H9 (cell line): ENCODE measurements around the gene ITPRID2. TPM values are rescaled to one million over a fixed set of nuclear protein-coding genes. Genes with fewer than 3 reads are reported as not detected.

Source experiments
- DNase-seq: peaks from one replicate; pipeline ENCODE4 v3.0.0-alpha.2; 2017
- H2AFZ ChIP-seq: one replicate; pipeline ENCODE4 v1.6.1; 2013; ENCODE audit warnings: mild to moderate bottlenecking, low read length, control low read depth, moderate library complexity
- H2AK5ac ChIP-seq: 2 replicates; pipeline ENCODE4 v1.6.1; 2013; ENCODE audit warnings: low read length, control low read depth, mixed read lengths; ENCODE audit not compliant: insufficient read length
- H2BK120ac ChIP-seq: one replicate; pipeline ENCODE4 v1.6.1; 2013; ENCODE audit warnings: low read depth, mild to moderate bottlenecking, low read length, control low read depth, inconsistent platforms; ENCODE audit not compliant: poor library complexity, severe bottlenecking
- H2BK12ac ChIP-seq: 2 replicates; pipeline ENCODE4 v1.6.1; 2013; ENCODE audit warnings: low read length, control low read depth, mixed read lengths, low read depth; ENCODE audit not compliant: insufficient read length
- H2BK15ac ChIP-seq: 2 replicates; pipeline ENCODE4 v1.6.1; 2013; ENCODE audit warnings: low read depth, low read length, control low read depth
- H2BK20ac ChIP-seq: one replicate; pipeline ENCODE4 v1.6.1; 2013; ENCODE audit warnings: low read depth, mild to moderate bottlenecking, low read length, control low read depth, inconsistent platforms; ENCODE audit not compliant: poor library complexity, severe bottlenecking
- H2BK5ac ChIP-seq: 2 replicates; pipeline ENCODE4 v1.6.1; 2013; ENCODE audit warnings: low read length, control low read depth, mixed read lengths; ENCODE audit not compliant: insufficient read length
- H3K14ac ChIP-seq: 2 replicates; pipeline ENCODE4 v1.6.1; 2013; ENCODE audit warnings: low read length, control low read depth; ENCODE audit not compliant: insufficient read depth
- H3K18ac ChIP-seq: 2 replicates; pipeline ENCODE4 v1.6.1; 2013; ENCODE audit warnings: low read depth, mild to moderate bottlenecking, mixed read lengths, low read length, control low read depth; ENCODE audit not compliant: insufficient read length
- H3K23ac ChIP-seq: 2 replicates; pipeline ENCODE4 v1.6.1; 2013; ENCODE audit warnings: low read length, control low read depth, mixed read lengths, low read depth; ENCODE audit not compliant: insufficient read length
- H3K23me2 ChIP-seq: 2 replicates; pipeline ENCODE4 v1.6.1; 2013; ENCODE audit warnings: low read depth, mild to moderate bottlenecking, mixed read lengths, low read length, control low read depth; ENCODE audit not compliant: insufficient read length, poor library complexity, severe bottlenecking
- H3K27ac ChIP-seq: 2 replicates; pipeline ENCODE4 v1.5.1; 2013; ENCODE audit warnings: low read length, control low read depth, mixed read lengths, low read depth; ENCODE audit not compliant: insufficient read length
- H3K27me3 ChIP-seq: 2 replicates; pipeline ENCODE4 v1.6.1; 2013; ENCODE audit warnings: low read length, control low read depth, inconsistent platforms; ENCODE audit not compliant: insufficient read depth
- H3K4ac ChIP-seq: 2 replicates; pipeline ENCODE4 v1.6.1; 2013; ENCODE audit warnings: low read depth, mild to moderate bottlenecking, control low read depth, inconsistent platforms, low read length, moderate library complexity
- H3K4me1 ChIP-seq: 2 replicates; pipeline ENCODE4 v1.6.1; 2013; ENCODE audit warnings: low read length, control low read depth, inconsistent platforms; ENCODE audit not compliant: insufficient read depth
- H3K4me2 ChIP-seq: 2 replicates; pipeline ENCODE4 v1.6.1; 2013; ENCODE audit warnings: low read length, control low read depth, mixed read lengths; ENCODE audit not compliant: insufficient read length, insufficient read depth
- H3K56ac ChIP-seq: 2 replicates; pipeline ENCODE4 v1.6.1; 2013; ENCODE audit warnings: low read depth, mild to moderate bottlenecking, mixed read lengths, low read length, control low read depth; ENCODE audit not compliant: insufficient read length
- H3K79me1 ChIP-seq: 2 replicates; pipeline ENCODE4 v1.6.1; 2013; ENCODE audit warnings: low read depth, mild to moderate bottlenecking, moderate library complexity, low read length, control low read depth, inconsistent platforms; ENCODE audit not compliant: insufficient read depth, poor library complexity, severe bottlenecking
- H3K79me2 ChIP-seq: 2 replicates; pipeline ENCODE4 v1.6.1; 2013; ENCODE audit warnings: low read length, control low read depth, inconsistent platforms; ENCODE audit not compliant: insufficient read depth
- H3K9ac ChIP-seq: 2 replicates; pipeline ENCODE4 v1.6.1; 2013; ENCODE audit warnings: low read length, control low read depth, mixed read lengths; ENCODE audit not compliant: insufficient read length; ENCODE audit errors: extremely low read depth
- H3K9me3 ChIP-seq: one replicate; pipeline ENCODE4 v1.6.1; 2013; ENCODE audit warnings: low read depth, low read length, inconsistent platforms; ENCODE audit not compliant: control insufficient read depth
- H3T11ph ChIP-seq: one replicate; pipeline ENCODE4 v1.6.1; 2013; ENCODE audit warnings: mild to moderate bottlenecking, low read length, control low read depth, inconsistent platforms
- H4K20me1 ChIP-seq: one replicate; pipeline ENCODE4 v1.6.1; 2013; ENCODE audit not compliant: control insufficient read depth, insufficient read length, insufficient read depth
- H4K5ac ChIP-seq: 2 replicates; pipeline ENCODE4 v1.6.1; 2013; ENCODE audit warnings: low read depth, mild to moderate bottlenecking, mixed read lengths, low read length, control low read depth; ENCODE audit not compliant: insufficient read length
- H4K8ac ChIP-seq: replicated peaks from 2 replicates; pipeline ENCODE4 v1.6.1; 2013; ENCODE audit warnings: low read length, control low read depth, mixed read lengths, low read depth; ENCODE audit not compliant: insufficient read length
- H4K91ac ChIP-seq: 2 replicates; pipeline ENCODE4 v1.6.1; 2013; ENCODE audit warnings: low read depth, mild to moderate bottlenecking, moderate library complexity, mixed read lengths, low read length, control low read depth; ENCODE audit not compliant: insufficient read length
- H3K27ac Mint-ChIP-seq, 3 experiments: 2 replicates in 2 of 3; 3 replicates in 1 of 3; pipeline ENCODE4 v1.8.0; 2020 to 2021; ENCODE audit warnings: mixed read lengths in 3 of 3, mild to moderate bottlenecking in 1 of 3, moderate library complexity in 1 of 3
- H3K27me3 Mint-ChIP-seq: 2 replicates; pipeline ENCODE4 v1.8.0; 2021; ENCODE audit warnings: low read depth, mild to moderate bottlenecking, moderate library complexity, mixed read lengths
- H3K36me3 Mint-ChIP-seq, 3 experiments: 2 replicates in 2 of 3; 3 replicates in 1 of 3; pipeline ENCODE4 v1.8.0; 2020 to 2021; ENCODE audit warnings: low read depth in 3 of 3, mixed read lengths in 3 of 3; ENCODE audit not compliant: insufficient read depth in 1 of 3
- H3K4me1 Mint-ChIP-seq, 2 experiments: 2 replicates each; pipeline ENCODE4 v1.8.0; 2020; ENCODE audit warnings: mixed read lengths in 2 of 2
- H3K4me3 Mint-ChIP-seq, 2 experiments: 2 replicates in 1 of 2; 3 replicates in 1 of 2; pipeline ENCODE4 v1.8.0; 2020 to 2021; ENCODE audit warnings: mild to moderate bottlenecking in 2 of 2, mixed read lengths in 2 of 2, moderate library complexity in 1 of 2
- H3K9me3 Mint-ChIP-seq, 2 experiments: 2 replicates in 1 of 2; 3 replicates in 1 of 2; pipeline ENCODE4 v1.8.0; 2020; ENCODE audit warnings: mild to moderate bottlenecking in 2 of 2, mixed read lengths in 2 of 2, moderate library complexity in 1 of 2
- CTCF ChIP-seq: fragments of 200-600 bp; sonication (generic); conservative IDR thresholded peaks from 3 replicates; pipeline ENCODE4 v1.8.0; 2021; ENCODE audit warnings: antibody characterized with exemption, mild to moderate bottlenecking
- WGBS: extraction: QIAGEN DNeasy Blood & Tissue Kit; methylation state at CpG from one replicate; pipeline ENCODE4 v1.1.7; 2013; ENCODE audit warnings: missing lambda C conversion rate, low lambda C conversion rate, mixed read lengths; ENCODE audit not compliant: insufficient read length; ENCODE audit errors: extremely low coverage; 5-methylcytosine and 5-hydroxymethylcytosine counted together
- total RNA-seq: library from RNA; stranded (reverse); gene quantifications from 2 replicates; pipeline ENCODE4 v1.2.1, GENCODE V29; 2021

The ITPRID2 gene
- total RNA-seq, 1 experiment from 2014 or later, result 12.0 TPM

- no peak overlapping the region for H3T11ph ChIP-seq
- H3K27ac Mint-ChIP-seq, result no peak overlapping the region
Measured at GRCh38 chr2:181904022-181904632, 12.6 kb downstream of the ITPRID2 start.

More at GRCh38 chr2:181904022-181904632, 12.6 kb downstream of the ITPRID2 start:
- Histone ChIP-seq H3K9me3 (no peaks in the 10 kb centered on the region), H2BK15ac (no peak overlapping the region), H4K5ac (no peak overlapping the region), H3K79me1 (no peaks in the 10 kb centered on the region), H2BK12ac (no peak overlapping the region), H4K20me1 (no peaks in the 10 kb centered on the region), H2BK20ac (no peak overlapping the region), H3K56ac (no peak overlapping the region), H3K9ac (no peak overlapping the region), H3K27ac (no peak overlapping the region), H2AFZ (no peak overlapping the region), H3K27me3 (no peaks in the 10 kb centered on the region), H3K79me2 (no peaks in the 10 kb centered on the region), H3K23me2 (no peaks in the 10 kb centered on the region), H3K4me2 (no peak overlapping the region), H3K4ac (no peak overlapping the region), H2BK120ac (no peak overlapping the region), H3K18ac (no peak overlapping the region), H2BK5ac (no peak overlapping the region), H3K4me1 (no peaks in the 10 kb centered on the region), H4K91ac (no peak overlapping the region), H4K8ac (no peak overlapping the region), H2AK5ac (no peak overlapping the region), H3K14ac (no peak overlapping the region), H3K23ac (no peak overlapping the region)
- H3K9me3 Mint-ChIP-seq, result no peaks in the 10 kb centered on the region
- no peaks in the 10 kb centered on the region for H3K27me3 Mint-ChIP-seq
- no peak overlapping the region for H3K4me3 Mint-ChIP-seq
- peaks cover 6 to 26% (median 16%) of the 10 kb centered on the region in 3 experiments; a peak in 5 of 7 replicates for H3K36me3 Mint-ChIP-seq
- DNase-seq, result no peak
- peak; percentile 80 for TF ChIP-seq CTCF
- 0 out of 4 replicates have a peak, but pooled peaks cover 0 to 2% of the 10 kb centered on the region in 2 experiments for H3K4me1 Mint-ChIP-seq
- no CpG with 5 or more reads among the region's 2 CpGs for WGBS
